Naive B cell (primary cell): ENCODE results near the gene TEX30. TPM values are rescaled to one million over a fixed set of nuclear protein-coding genes. Genes with fewer than 3 reads are reported as not detected.

Source experiments
- ATAC-seq, 2 donors: fragments of 150-1000 bp; cut with Tn5 transposase; 2 replicates each; pipeline ENCODE4 v1.10.0; 2021; ENCODE audit warnings: low read depth in 2 of 2, mild to moderate bottlenecking in 2 of 2, moderate library complexity in 2 of 2
- DNase-seq: peaks from one replicate; pipeline ENCODE4 v3.0.0; 2022
- H3K27ac Mint-ChIP-seq, 6 donors: one replicate each; pipeline ENCODE4 v1.8.0; 2020 to 2022; ENCODE audit warnings: mild to moderate bottlenecking in 6 of 6, mixed read lengths in 6 of 6, moderate library complexity in 5 of 6, inconsistent platforms in 2 of 6
- H3K27me3 Mint-ChIP-seq, 3 donors: one replicate each; pipeline ENCODE4 v1.8.0; 2021 to 2022; ENCODE audit warnings: mixed read lengths in 3 of 3, mild to moderate bottlenecking in 1 of 3
- H3K36me3 Mint-ChIP-seq, 2 donors: one replicate each; pipeline ENCODE4 v1.8.0; 2020 to 2022; ENCODE audit warnings: mixed read lengths in 2 of 2, inconsistent platforms in 1 of 2, mild to moderate bottlenecking in 1 of 2
- H3K4me1 Mint-ChIP-seq, 3 donors: one replicate each; pipeline ENCODE4 v1.8.0; 2020 to 2022; ENCODE audit warnings: mixed read lengths in 3 of 3, inconsistent platforms in 1 of 3, mild to moderate bottlenecking in 1 of 3, moderate library complexity in 1 of 3
- H3K4me3 Mint-ChIP-seq, 8 donors: one replicate each; pipeline ENCODE4 v1.8.0; 2020 to 2022; ENCODE audit warnings: mild to moderate bottlenecking in 8 of 8, mixed read lengths in 8 of 8, moderate library complexity in 8 of 8, inconsistent platforms in 2 of 8
- H3K9me3 Mint-ChIP-seq, 7 donors: one replicate each; pipeline ENCODE4 v1.8.0; 2020 to 2022; ENCODE audit warnings: mixed read lengths in 7 of 7, mild to moderate bottlenecking in 5 of 7, inconsistent platforms in 2 of 7, moderate library complexity in 1 of 7
- polyA plus RNA-seq, 6 donors: library from polyadenylated mRNA; unstranded; fragments of 300-500 nt; fragmentation: Illumina TruSeq; gene quantifications; one replicate each; pipeline ENCODE4 v1.2.3, GENCODE V29; 2021; ENCODE audit warnings: low read depth in 6 of 6

Gene TEX30
- polyA plus RNA-seq, 6 donors from 2014 or later, result 14.6 to 31.8 (median 20.2) TPM

GRCh38 chr13:102724923-102725322 is 48.7 kb downstream of the TEX30 start:
- H3K4me1 Mint-ChIP-seq, result no peaks in the 10 kb centered on the region
- no peak for ATAC-seq
- H3K9me3 Mint-ChIP-seq, result peaks cover 0 to 14% (median 4%) of the 10 kb centered on the region in 7 donors

DNA sequence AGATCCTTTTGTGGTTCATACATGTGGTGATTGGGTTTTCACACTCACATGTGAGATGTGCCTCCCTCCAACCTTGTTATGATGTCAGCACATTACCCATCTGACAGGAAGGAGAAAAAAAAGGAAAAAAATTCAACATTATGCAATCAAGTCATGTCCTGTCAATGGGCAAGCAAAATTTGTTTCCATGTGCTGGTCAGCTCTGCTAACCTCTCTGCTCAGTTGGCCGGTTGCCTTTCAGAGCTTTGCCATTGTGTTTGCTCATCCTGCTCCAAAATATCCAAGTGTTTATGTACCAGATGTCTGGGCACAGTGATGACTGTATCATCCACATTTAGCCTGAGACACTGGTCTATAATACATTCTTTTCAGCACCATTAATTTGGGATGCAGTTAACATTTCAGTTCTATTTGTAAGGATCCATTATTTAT is 51.8 kb downstream of the TEX30 start:
- no peak for DNase-seq
- ATAC-seq, result no peak

More at GRCh38 chr13:102724923-102725322, 48.7 kb downstream of the TEX30 start:
- Mint-ChIP-seq H3K27me3 (peaks cover 11 to 15% (median 14%) of the 10 kb centered on the region in 3 donors), H3K36me3 (peaks cover 0 to 7% of the 10 kb centered on the region in 2 donors), H3K27ac (no peak overlapping the region), H3K4me3 (no peak overlapping the region)
- DNase-seq, result no peak

DNA sequence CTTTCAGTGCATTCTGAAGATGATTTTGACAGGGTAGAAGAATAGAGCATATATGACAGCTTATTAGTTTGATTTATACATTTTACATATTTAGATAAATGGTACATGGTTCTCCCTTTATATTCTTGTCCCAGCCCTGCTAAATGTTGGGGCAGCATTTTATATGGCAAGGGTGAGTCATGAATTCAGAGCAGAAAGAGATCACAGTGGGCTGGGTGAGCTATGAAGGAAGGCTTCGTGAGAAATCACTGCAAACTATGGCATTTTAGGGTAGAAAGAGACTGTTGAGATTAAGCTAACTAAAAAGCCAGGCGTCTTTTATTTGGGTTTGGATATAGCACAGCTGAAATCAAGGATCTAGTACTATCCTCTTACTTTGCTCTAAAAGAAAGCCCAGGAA is 54.8 kb downstream of the TEX30 start:
- no peak for ATAC-seq
- Mint-ChIP-seq H3K27ac (no peak overlapping the region), H3K4me1 (no peaks in the 10 kb centered on the region), H3K27me3 (peaks cover 2 to 17% (median 13%) of the 10 kb centered on the region in 3 donors), H3K36me3 (no peaks in the 10 kb centered on the region), H3K9me3 (peaks cover 0 to 4% (median 0%) of the 10 kb centered on the region in 7 donors), H3K4me3 (no peak overlapping the region)
- DNase-seq, result no peak

More for the DNA sequence above, 51.8 kb downstream of the TEX30 start:
- Mint-ChIP-seq H3K36me3 (peaks cover 0 to 5% of the 10 kb centered on the region in 2 donors), H3K9me3 (peaks cover 0 to 6% (median 4%) of the 10 kb centered on the region in 7 donors), H3K4me1 (no peaks in the 10 kb centered on the region), H3K4me3 (no peak overlapping the region), H3K27ac (no peak overlapping the region), H3K27me3 (peaks cover 11 to 24% (median 12%) of the 10 kb centered on the region in 3 donors)

Other genes with a start within 250 kb of the TEX30 start
- 10 to 100 TPM; 11.8 to 29.0 (median 27.1) TPM for gene TPP2, start 176.8 kb downstream of the TEX30 start, polyA plus RNA-seq
- gene METTL21C, start 78.7 kb downstream of the TEX30 start, polyA plus RNA-seq, result not detected
- gene POGLUT2, start 25.2 kb upstream of the TEX30 start, polyA plus RNA-seq, result not detected
- gene BIVM, start 25.3 kb upstream of the TEX30 start, polyA plus RNA-seq, result 1 to 10 TPM; 2.2 to 7.5 (median 3.4) TPM
- gene ERCC5, start 72.2 kb upstream of the TEX30 start, polyA plus RNA-seq, result 10 to 100 TPM; 14.3 to 37.4 (median 29.6) TPM